Neural crest cell (in vitro differentiated cells): ENCODE results near the gene MRPS10. TPM values are rescaled to one million over a fixed set of nuclear protein-coding genes. Genes with fewer than 3 reads are reported as not detected.
A peak's percentile ranks its signal among the peaks of the same experiment; 100 is the strongest.
"Not testable (repeated sequence)": the region's sequence is repeated elsewhere in the genome, so short reads cannot be mapped to it uniquely, and the experiment has no call there.

Source experiments
- DNase-seq: peaks from one replicate; pipeline ENCODE4 v3.0.0; 2021; ENCODE audit warnings: low read depth, mixed read lengths, low spot score
- H3K27ac Mint-ChIP-seq: one replicate; pipeline ENCODE4 v1.8.0; 2021; ENCODE audit warnings: mild to moderate bottlenecking, mixed read lengths; ENCODE audit not compliant: unreplicated experiment
- H3K27me3 Mint-ChIP-seq: 2 replicates; pipeline ENCODE4 v1.8.0; 2021; ENCODE audit warnings: low read depth, mild to moderate bottlenecking, mixed read lengths
- H3K36me3 Mint-ChIP-seq: 2 replicates; pipeline ENCODE4 v1.8.0; 2021; ENCODE audit warnings: low read depth, mild to moderate bottlenecking, mixed read lengths
- H3K4me1 Mint-ChIP-seq: 2 replicates; pipeline ENCODE4 v1.8.0; 2021; ENCODE audit warnings: mixed read lengths
- H3K4me3 Mint-ChIP-seq: one replicate; pipeline ENCODE4 v1.8.0; 2021; ENCODE audit warnings: mild to moderate bottlenecking, mixed read lengths
- H3K9me3 Mint-ChIP-seq: 2 replicates; pipeline ENCODE4 v1.8.0; 2021; ENCODE audit warnings: mixed read lengths
- total RNA-seq: library from RNA; stranded (reverse); gene quantifications from 2 replicates; pipeline ENCODE4 v1.2.1, GENCODE V29; 2021
- TF ChIP-seq, protein P1 (sequence below): fragments of 200-600 bp; sonication (generic); conservative IDR thresholded peaks from 2 replicates; pipeline ENCODE4 v1.5.0; 2021; ENCODE audit warnings: antibody characterized with exemption, mild to moderate bottlenecking

The MRPS10 gene
- total RNA-seq, 1 donor from 2014 or later = 29.0 TPM

DNA sequence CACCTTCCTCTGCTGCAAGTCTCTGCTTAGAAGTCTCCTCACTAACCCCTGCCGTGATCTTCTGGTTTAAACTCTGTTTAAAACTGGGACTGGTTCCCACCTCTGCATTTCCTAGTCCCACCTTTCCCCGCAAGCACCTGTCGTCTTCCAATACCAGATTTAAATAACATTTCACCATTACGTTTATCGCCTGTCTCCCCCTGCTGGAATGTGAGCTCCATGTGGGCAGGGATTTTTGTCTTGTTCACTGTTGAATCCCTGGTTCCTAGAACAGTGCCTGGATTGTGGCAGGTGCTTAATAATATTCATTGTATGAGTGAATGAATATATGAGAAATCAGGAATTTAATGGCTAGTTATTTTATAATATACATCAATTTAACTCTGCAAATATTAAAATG, 41.8 kb downstream of the MRPS10 start:
- peaks cover 14% of the 10 kb centered on the region for H3K4me1 Mint-ChIP-seq
- TF ChIP-seq, protein P1, sequence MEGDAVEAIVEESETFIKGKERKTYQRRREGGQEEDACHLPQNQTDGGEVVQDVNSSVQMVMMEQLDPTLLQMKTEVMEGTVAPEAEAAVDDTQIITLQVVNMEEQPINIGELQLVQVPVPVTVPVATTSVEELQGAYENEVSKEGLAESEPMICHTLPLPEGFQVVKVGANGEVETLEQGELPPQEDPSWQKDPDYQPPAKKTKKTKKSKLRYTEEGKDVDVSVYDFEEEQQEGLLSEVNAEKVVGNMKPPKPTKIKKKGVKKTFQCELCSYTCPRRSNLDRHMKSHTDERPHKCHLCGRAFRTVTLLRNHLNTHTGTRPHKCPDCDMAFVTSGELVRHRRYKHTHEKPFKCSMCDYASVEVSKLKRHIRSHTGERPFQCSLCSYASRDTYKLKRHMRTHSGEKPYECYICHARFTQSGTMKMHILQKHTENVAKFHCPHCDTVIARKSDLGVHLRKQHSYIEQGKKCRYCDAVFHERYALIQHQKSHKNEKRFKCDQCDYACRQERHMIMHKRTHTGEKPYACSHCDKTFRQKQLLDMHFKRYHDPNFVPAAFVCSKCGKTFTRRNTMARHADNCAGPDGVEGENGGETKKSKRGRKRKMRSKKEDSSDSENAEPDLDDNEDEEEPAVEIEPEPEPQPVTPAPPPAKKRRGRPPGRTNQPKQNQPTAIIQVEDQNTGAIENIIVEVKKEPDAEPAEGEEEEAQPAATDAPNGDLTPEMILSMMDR = no peak
- no peaks in the 10 kb centered on the region for H3K27me3 Mint-ChIP-seq
- no peak overlapping the region for H3K27ac Mint-ChIP-seq
- H3K4me3 Mint-ChIP-seq = no peak overlapping the region
- no peaks in the 10 kb centered on the region for H3K36me3 Mint-ChIP-seq
- H3K9me3 Mint-ChIP-seq = no peaks in the 10 kb centered on the region
- DNase-seq = no peak

DNA sequence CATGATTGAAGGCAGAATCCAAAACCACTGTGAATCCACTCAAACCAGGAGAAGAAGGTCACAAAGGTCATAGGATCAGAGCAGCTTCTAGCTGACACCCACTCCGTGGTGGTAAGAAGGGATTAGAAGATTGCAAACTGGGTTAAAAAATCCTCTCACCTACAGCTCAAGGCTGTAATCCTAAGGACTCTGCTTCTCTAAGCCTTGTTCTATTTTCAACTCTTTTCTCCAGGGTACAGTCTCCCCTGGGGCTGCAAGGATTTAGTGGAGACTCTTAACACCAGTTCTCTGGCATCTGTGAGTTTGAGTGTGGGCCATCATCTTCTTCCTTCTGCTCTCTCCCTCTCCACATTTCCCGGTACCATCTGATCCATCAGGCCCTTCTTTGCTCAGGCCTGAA, 44.6 kb downstream of the MRPS10 start, which contains the start of gene GUCA1A:
Gene GUCA1A, plus strand, starts transcription at position 264 of the 400 bp plus-strand sequence. CDS start 250 bp downstream, outside the sequence.
- TF ChIP-seq, protein P1 = no peak
- no peaks in the 10 kb centered on the region for H3K27me3 Mint-ChIP-seq
- peak within 1 kb of the TSS; percentile 50 for H3K27ac Mint-ChIP-seq

DNA sequence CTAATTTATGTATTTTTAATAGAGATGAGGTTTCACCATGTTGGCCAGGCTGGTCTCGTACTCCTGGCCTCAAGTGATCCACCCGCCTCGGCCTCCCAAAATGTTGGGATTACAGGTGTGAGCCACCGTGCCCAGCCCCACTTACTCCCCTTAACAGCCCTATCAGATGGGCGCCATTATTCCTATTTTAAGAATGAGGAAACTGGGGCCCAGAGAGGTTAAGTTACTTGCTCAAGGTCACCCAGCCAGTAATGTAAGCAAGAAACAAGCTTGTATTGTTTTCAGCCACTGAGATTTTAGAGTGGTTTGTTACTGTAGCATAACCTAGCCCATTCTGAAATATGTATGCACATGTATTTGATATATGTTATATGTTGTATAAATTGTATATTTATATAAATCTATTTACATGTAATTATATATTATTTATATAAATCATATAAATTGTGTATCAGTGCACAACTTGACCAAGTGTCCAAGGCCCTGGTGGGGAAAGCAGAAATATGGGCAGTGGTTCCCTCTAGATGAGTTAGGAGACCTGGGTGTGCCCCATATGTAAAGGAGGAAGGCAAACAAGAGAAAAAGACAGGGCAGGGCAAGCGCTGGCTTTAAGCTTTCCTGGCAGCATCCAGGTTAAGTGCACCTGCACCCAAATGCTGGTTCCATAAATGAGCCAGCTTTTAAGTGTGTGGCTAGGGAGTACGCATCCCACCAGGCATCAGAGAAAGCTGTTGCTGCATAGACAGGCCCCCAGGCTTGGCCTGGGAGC, 45.7 kb downstream of the MRPS10 start:
- H3K27ac Mint-ChIP-seq = no peak overlapping the region
- no peaks in the 10 kb centered on the region for H3K27me3 Mint-ChIP-seq
- no peaks in the 10 kb centered on the region for H3K4me1 Mint-ChIP-seq
- no peak for DNase-seq
- TF ChIP-seq, protein P1 = no peak
- H3K9me3 Mint-ChIP-seq = no peaks in the 10 kb centered on the region
- H3K36me3 Mint-ChIP-seq = no peaks in the 10 kb centered on the region
- H3K4me3 Mint-ChIP-seq = no peak overlapping the region

More for the DNA sequence above, 44.6 kb downstream of the MRPS10 start, which contains the start of gene GUCA1A:
- no peaks in the 10 kb centered on the region for H3K36me3 Mint-ChIP-seq
- H3K9me3 Mint-ChIP-seq = no peaks in the 10 kb centered on the region
- no peak for DNase-seq
- peaks cover 5% of the 10 kb centered on the region for H3K4me1 Mint-ChIP-seq
- no peak within 1 kb of the TSS for H3K4me3 Mint-ChIP-seq

DNA sequence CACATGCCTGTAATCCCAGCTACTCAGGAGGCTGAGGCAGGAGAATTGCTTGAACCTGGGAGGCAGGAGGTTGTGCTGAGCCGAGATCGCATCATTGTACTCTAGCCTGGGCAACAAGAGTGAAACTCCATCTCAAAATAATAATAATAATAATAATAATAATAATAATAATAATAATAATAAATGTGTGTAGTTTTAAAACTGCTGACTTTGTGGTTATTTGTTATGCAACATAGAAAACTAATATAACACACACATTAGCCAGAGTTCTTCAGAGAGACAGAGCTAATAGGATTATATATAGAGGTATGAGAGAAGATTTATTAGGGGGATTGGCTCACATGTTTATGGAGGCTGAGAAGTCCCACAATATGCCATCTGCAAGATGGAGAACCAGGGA, 47.9 kb downstream of the MRPS10 start:
- H3K4me1 Mint-ChIP-seq, DNase-seq, H3K27me3 Mint-ChIP-seq, H3K9me3 Mint-ChIP-seq, H3K36me3 Mint-ChIP-seq, H3K27ac Mint-ChIP-seq, H3K4me3 Mint-ChIP-seq: not testable (repeated sequence)

DNA sequence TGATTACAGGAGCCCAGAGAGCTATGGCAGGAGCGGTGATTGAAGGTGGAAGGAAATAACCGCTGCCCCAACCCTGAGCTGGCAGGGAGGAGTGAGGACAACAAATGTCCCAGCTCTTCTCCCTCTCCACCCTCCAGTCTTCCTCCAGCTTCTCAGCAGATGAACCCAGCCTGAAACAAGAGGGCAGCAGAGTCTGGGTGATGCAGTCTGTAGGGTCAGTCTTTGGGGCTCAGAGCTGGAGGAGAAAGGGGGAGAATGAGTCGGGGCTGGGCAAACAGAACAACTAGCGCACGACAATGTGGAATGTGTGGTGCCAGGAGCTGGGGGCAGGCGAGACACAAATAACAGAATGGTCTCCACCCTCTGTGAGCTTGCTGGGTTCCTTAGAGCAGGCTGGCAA, 49.0 kb downstream of the MRPS10 start:
- TF ChIP-seq, protein P1 = no peak
- Mint-ChIP-seq H3K4me3 (no peak overlapping the region), H3K9me3 (no peaks in the 10 kb centered on the region), H3K36me3 (no peaks in the 10 kb centered on the region), H3K4me1 (peaks cover 4% of the 10 kb centered on the region), H3K27me3 (no peaks in the 10 kb centered on the region), H3K27ac (no peak overlapping the region)
- no peak for DNase-seq

DNA sequence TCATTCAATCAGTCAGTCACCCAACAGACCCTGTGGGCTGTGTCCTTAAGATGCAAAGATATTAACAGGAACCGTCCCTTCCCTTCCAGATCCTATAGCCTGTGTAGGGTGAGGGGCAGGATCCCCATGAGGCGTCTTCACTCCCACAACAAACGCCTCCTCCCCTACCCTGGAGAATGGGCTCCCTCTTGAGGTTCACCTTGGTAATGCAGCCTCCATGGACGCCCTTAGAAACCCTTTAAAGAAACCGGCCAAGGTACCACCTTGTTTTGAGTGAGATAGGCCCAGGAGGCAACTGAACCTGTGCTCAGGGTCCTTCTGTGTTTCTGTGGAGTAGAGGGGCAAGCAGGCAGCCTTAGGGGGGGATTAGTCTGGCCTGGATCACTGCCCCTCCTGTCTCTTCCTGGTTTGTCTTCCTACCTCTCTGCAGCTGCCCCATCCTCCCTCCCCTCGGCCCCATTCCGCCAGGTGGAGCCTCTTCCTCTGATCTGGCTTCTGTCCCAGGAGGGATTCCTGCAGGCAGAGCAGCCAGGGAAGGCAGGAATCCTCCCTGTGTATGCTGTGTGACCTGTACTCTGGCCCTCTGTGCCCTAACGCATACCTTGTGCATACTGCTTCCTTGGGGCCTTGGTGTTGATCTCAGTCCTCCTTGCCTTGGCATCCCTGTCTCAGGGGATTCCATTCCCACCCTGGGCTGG, 51.1 kb downstream of the MRPS10 start:
- Mint-ChIP-seq H3K36me3 (no peaks in the 10 kb centered on the region), H3K4me3 (no peak overlapping the region), H3K4me1 (peaks cover 7% of the 10 kb centered on the region), H3K27ac (no peak overlapping the region), H3K9me3 (no peaks in the 10 kb centered on the region), H3K27me3 (no peaks in the 10 kb centered on the region)
- TF ChIP-seq, protein P1 = peak; percentile 94
- peak; percentile 91 for DNase-seq
